ENCODE measurements around the gene CENPP.
"Not testable (repeated sequence)": the region's sequence is repeated elsewhere in the genome, so short reads cannot be mapped to it uniquely, and the experiment has no call there.

CENPP gene

DNA sequence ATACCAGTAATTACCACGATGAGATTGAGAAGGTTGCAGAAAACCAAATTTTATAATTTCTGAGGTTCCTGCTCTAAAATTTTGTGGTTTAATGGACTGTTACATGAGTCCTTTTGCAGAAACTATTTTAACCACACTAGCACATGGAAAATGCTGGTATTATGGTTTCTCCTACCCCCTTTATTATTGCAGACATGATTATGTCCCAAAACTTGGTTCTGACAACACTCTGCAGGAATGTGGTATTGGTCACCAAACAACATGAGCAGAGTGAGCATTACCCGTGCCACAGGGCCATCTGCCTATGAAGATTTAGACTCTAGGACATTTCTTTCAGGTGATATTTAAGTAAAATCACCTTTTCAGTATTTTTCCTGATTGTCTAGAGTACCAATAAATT is 212.8 kb downstream of the CENPP start:
- peak; percentile 80 for DNase-seq (ENCODE audit: low spot score)

DNA sequence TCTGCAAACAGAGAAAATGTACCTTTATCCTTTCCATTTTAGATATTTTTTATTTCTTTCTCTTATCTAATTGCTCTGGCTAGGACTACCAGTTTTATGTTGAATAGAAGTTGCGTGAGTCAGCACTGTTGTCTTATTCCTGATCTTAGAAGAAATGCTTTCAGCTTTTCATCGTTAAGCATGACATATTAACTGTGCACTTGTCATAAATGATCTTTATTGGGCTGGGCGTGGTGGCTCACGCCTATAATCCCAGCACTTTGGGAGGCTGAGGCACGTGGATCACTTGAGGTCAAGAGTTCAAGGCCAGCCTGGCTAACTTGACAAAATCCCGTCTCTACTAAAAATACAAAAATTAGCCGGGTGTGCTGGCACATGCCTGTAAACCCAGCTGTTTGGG is 218.2 kb downstream of the CENPP start:
- DNase-seq (ENCODE audit: low spot score), result no peak

DNA sequence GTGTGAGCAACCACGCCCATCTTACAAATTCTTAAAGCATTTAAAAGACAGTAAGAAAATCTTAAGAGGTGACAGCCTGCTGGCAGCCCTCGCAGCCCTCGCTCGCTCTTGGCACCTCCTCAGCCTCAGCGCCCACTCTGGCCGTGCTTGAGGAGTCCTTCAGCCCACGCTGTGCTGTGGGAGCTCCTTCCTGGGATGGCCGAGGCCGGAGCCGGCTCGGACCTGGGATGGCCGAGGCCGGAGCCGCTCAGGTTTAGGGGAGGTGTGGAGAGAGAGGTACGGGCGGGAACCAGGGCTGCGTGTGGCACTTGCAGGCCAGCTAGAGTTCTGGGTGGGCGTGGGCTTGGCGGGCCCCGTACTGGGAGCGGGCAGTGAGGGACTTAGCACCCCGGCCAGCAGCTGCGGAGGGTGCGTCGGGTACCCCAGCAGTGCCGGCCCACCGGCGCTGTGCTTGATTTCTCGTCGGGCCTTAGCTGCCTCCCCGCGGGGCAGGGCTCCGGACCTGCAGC is 219.3 kb downstream of the CENPP start:
- DNase-seq (ENCODE audit: low spot score), result no peak

DNA sequence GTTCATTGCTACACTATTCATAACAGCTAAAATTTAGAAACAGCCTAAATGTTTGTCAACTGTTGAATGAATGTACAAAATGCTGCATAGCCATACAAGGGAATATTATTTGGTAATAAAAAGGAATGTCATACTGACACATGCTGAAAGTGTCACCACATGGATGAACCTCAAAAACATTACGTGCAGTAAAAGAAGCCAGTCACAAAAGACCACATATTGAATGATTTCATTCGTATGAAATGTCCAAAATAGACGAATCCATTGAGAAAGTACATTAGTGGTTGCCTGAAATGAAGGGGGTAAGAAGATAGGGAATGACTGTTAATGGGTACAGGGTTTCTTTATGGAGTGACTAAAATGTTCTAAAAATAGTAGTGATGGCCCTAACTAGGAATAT is 221.6 kb downstream of the CENPP start:
- no peak for DNase-seq (ENCODE audit: low spot score)

DNA sequence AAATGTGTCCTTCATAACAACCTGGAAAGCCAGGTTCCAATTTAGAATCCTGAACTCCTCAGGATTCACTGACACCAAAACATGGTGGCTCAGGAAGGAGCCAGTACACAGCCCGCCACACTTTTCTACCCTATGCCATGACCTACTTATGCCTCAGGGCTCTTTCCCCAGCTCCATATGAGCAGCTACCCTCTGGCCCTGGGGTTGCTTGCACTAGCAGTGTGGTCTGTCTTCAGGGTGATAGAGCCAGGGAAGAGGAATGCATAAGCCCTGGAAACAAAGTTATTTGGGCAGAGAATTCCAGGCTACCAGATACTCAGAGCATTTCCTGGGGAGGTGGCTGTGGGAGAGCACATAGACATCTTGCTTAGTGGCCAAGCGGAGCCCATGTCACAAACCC is 225.0 kb downstream of the CENPP start:
- DNase-seq (ENCODE audit: low spot score), result no peak

DNA sequence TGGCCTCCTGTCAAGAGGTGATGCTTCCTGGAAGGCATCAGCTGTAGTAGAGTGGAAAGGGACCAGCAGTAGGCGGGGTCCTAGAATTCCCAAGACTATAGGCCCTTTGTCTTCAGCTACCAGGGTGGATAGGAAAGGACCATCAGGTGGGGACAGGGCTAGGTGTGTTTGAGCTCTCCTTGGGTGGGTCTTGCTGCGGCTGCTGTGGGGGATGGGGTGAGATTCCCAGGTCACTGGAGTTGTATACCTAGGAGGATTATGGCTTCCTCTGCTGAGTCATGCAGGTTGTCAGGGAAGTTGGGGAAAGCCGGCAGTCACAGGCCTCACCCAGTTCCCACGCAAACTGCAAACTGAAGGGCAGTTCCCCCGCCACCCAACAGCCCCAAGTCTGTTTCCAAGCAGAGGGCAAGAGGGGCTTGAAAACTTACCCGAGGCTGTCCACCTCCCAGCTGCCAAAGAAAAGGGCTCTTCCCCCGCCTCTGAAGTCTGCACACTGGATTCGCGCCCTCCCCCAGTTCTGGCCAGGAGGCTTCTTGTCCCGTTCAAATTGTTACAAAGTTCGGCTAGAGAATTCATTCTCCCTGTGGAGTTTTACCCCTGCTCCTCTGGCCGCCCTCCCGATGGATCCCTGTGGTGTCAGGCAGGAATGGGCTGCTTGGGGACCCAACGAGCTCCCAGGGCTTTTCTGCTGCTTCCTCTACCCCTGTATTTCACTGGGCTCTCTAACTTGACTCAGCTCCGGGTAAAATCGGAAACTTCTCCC is 233.0 kb downstream of the CENPP start:
- DNase-seq (ENCODE audit: low spot score), result no peak

DNA sequence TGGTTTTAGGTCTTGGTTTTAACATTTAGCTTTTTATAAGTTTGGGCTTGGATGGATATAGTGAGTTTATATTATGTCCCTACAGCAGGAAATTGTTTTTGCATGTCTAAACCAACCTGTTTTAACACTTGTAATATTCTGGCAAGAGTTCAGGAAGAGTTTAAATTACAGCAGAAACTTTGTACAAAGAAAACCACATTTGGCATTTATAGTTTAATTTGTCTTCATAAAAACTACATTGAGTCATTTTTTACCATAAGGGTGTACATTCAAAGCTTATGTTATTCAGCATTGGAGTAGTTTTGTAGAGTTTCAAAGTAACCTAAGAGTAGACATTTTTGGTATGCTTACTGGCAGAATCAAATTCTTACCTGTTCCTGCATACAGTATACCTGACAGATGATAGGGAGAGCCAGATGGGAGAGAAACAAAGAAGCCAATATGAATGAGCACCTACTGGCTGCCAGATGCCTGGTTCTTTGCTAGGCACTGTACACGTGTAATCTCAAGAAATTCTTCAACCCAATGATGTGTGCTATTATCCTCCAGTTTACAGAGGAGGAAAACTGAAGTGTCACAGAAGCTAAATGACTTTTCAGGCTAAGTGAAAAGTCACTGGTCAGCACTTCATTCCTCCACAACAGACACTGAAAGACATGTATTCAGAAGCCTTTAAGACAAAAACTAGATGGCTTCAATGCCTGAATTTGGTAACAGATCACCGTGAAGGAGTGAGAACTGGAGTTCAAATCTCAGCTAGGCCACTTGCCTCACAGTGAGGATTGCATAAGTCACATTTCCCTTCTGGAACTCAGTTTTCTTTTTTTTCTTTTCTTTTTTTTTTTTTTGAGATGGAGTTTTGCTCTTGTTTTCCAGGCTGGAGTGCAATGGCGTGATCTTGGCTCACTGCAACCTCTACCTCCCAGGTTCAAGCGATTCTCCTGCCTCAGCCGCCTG is 235.9 kb downstream of the CENPP start:
- peak; percentile 30 for DNase-seq (ENCODE audit: low spot score)

DNA sequence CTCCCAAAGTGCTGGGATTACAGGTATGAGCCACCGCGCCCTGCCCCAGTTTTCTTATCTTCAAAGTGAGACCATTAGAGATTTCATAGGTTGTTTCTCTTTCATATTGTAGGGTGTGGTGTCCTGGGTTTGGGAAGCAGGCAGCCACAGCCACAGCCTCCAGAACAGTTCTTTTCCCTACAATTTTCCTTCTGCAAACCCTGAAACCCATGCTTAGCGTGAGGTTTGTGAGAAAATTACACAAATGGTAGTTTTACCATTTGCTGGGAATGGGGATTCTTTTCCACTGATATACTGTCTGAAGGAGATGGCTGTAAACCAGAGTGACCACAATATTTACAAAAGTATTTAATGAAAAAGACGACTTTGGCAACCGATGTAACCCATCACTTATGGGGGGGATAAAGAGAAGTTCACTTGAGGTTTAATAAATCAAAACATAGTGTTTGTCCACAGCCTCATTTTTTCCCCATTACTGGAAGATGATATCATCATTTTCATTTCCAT is 236.8 kb downstream of the CENPP start:
- DNase-seq (ENCODE audit: low spot score), result peak; percentile 68

DNA sequence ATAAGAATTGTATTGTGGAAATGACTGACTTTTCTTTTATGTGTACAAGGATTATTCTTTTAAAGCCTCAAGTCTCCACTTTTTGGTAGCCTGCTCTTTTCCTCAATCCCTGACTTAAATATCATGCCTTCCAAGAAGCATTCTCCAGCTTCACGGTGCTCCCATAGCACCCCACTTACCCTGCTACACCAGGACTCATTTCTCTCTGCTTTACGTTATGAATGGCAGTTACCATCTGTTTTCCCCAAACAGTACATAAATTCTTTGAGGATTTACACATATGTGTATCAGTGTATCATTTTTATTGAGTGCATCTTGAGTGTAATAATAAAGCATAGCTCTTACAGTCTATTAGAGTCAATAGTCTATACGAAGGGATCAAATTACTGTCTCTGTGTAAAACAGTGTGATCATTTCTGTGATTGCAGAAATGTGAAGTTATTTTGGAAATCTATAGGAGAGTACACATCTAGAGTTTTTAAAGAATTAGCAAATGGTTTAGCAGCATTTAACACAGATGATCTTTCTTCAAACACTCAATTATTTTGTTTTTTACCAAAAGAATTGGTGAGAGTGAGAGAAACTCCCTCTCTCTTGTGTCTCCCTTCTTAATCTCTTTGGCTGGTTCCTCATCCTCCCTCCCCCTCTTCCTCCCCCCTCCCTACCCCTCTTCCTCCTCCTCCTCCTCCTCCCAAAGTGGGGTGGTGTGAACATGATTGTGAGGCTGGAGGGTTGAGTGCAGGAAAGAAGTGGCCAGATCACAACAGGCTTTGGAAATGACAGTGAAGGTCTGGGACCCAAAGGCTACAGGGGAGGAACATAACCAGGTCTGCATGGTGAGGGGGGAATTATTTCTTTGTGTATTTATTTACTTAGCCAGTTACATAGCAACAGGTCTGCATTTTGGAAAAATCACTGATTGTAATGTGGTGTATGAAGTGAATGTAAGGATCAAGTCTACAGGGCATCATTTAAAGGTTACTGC is 237.7 kb downstream of the CENPP start:
- DNase-seq (ENCODE audit: low spot score), result no peak

DNA sequence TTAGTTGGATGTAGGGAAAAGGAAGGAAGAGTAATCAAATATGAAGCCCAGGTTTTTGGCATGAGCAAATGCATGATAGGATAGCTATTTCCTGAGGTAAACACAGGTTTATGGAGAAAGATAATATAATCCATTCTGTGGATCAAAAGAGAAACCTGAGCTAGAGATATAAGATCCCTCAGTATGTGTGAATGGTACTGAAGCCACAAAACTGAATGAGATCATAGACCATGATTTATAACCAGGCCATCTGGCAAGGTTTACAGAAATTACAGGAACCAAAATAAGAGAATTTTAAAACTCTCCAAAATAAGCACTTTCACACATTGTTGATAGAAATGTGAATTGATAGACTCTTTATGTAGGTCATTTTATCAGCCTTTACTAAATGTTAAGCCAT is 238.8 kb downstream of the CENPP start:
- DNase-seq (ENCODE audit: low spot score), result peak; percentile 48

DNA sequence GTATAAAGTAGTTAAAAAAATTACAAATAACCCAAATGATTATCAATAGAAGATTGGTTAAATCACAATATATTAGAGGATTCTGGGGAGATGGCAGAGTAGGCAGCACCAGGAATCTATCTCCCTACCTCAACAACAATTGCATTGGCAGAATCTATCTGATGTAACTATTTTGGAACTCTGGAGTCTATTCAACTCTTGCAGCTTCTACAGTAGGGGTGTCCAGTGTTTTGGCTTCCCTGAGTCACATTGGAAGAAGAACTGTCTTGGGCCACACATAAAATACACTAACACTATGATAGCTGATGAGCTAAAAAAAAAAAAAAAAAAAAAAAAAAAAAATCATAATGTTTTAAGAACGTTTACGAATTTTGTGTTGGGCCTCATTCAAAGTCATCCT is 239.2 kb downstream of the CENPP start:
- peak; percentile 51 for DNase-seq (ENCODE audit: low spot score)

DNA sequence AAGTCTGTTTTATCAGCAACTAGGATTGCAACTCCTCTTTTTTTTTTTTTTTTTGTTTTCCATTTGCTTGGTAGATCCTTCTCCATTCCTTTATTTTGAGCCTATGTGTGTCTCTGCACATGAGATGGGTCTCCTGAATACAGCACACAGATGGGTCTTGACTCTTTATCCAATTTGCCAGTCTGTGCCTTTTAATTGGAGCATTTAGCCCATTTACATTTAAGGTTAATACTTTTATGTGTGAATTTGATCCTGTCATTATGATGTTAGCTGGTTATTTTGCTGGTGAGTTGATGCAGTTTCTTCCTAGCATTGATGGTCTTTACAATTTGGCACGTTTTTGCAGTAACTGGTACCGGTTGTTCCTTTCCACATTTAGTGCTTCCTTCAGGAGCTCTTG is 246.1 kb downstream of the CENPP start:
- not testable (repeated sequence) for DNase-seq (ENCODE audit: low spot score)

DNA sequence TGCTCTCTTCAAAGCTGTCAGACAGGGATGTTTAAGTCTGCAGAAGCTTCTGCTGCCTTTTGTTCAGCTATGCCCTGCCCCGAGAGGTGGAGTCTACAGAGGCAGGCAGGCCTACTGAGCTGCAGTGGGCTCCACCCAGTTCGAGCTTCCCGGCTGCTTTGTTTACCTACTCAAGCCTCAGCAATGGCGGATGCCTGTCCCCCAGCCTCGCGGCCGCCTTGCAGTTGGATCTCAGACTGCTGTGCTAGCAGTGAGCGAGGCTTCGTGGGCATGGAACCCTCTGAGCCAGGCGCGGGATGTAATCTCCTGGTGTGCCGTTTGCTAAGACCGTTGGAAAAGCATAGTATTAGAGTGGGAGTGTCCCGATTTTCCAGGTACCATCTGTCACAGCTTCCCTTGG is 247.9 kb downstream of the CENPP start:
- DNase-seq (ENCODE audit: low spot score), result not testable (repeated sequence)

DNA sequence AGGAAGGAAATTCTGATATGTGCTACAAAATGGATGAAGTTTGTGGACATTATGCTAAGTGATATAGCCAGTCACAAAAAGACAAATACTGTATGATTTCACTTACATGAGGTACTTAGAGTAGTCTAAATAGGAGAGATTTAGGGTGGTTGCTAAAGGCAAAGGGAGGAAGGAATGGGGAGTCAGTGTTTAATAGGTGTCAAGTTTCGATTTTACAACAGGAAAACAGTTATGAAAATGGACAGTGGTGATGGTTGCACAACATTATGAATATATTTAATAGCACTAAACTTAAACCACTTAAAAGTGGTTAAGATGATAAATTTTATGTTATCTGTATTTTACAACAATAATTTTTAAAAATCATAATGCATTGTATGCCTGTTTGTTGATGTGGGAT is 250.4 kb downstream of the CENPP start:
- DNase-seq (ENCODE audit: low spot score), result no peak

DNA sequence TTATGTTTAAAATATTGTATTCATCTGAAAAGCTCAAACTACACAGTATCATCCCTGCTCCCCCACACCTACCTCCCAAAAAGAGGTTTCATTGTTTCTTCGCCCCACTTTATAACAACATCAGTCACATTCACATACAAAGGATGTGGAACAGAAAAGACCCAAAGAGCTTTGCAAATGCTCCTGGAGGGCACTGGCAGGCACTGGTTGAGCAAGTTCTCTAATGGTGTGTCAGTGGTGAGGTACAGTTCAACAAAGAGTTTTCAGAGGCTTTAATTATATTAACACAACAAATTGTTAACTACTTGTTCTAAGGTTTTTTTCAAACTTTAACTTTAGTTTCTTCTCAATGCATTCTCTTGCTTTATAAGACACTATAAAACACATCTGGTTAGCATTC is 264.2 kb downstream of the CENPP start:
- no peak for DNase-seq (ENCODE audit: low spot score)

DNA sequence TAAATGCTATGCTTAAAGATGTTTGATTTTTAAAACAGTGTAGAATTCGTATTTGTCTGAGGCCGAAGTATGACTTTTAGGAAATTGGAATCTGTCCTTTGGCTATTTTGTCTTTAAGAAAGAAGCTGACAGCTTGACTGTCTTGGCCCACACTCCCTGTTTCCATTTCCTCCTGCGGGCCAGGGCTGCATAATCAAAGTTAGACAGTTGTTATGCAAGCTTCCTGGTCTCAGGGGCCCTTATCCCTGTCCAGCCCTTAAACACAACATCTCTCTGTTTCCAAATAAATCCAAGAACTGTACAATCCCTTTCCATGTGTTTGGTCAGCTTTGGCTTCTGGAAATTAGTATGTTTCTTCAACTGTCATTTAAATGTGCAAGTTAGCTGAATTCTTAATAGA is 264.6 kb downstream of the CENPP start:
- peak; percentile 82 for DNase-seq (ENCODE audit: low spot score)

DNA sequence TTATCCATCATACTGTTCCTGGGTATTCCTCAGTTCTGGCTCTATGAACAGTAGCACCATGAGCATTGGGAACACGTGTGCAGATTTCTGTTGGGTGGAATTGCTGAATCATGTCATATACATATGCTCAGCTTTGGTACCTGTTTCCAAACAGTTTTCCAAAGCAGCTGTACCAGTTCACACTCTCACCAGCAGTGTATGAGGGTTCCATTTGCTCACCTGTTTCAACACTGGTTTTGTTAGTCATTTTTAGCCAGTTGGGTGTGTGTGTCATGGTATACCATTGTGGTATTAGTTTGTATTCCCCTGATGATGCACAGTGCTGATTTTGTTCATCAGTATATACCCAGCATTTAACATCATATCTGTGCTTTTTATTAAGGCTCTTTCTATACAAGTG is 266.8 kb downstream of the CENPP start:
- DNase-seq (ENCODE audit: low spot score), result no peak

DNA sequence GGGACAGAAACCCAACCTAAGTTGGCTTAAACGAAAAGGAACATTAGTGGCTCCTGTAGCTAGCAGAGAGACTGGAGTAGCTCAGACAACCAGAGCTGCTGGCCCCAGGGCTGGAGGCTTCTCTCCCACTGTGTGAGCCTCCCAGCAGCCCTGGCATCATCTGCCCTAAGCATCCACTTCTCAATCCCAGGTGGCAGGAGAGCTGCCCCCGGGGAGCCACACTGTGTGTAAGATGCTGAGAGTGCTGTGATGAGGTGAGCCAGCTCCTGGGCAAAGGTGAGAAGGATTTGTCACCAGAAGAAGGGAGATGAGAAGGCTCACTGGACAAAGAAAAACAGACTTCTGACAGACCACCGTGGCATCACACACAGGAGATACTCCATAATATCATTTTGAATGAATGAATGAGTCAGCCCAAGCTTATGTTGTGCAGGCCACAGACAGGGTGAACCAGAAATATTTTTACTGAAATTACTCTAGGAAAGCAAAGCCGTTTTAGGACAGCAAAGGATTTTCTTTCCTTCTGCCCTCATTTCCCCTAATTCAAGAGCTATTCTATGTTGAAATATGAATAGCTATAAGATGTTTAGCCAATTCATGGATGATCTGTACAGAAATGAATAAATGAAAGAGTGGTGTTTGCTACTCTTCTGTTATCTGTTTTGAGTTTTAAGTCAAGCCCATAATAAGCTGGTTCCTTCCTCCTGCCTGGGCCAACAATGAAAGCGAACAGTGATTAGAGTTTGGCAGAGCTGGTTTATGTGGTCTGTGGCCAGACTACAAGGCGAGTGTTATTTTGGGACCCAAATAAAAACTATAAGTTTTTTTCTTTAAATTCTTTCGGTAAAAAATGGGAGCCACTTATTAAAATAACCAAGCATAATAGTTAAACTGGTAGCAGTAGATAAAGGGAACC is 267.5 kb downstream of the CENPP start:
- DNase-seq (ENCODE audit: low spot score), result no peak

DNA sequence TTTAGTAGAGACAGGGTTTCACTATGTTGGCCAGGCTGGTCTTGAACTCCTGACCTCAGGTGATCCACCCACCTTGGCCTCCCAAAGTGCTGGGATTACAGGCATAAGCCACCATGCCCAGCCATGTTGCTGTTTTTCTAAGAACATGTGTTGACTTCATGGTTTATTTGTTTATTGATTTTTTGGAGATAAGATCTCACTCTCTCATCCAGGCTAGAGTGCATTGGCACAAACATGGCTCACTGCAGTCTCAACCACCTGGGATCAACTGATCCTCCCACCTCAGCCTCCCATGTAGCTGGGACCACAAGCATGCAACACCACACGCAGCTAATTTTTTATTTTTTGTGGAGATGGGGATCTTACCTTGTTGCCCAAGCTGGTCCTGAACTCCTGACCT is 269.3 kb downstream of the CENPP start:
- DNase-seq (ENCODE audit: low spot score), result not testable (repeated sequence)

DNA sequence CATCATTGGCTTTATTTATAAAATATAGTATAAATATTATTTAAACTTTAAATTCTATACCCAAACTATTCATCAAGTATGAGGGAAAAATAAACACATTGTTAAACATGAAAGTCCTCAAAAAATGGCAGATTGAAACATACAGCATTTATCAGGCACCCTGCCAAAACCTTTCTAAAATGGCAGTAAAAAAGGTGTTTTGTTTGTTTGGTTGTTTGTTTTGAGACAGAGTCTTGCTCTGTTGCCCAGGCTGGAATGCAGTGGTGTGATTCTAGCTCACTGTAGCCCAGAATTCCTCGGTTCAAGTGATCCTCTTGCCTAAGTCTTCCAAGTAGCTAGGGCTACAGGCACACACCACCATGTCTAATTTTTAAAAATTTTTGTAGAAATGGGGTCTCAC is 270.2 kb downstream of the CENPP start:
- no peak for DNase-seq (ENCODE audit: low spot score)

DNA sequence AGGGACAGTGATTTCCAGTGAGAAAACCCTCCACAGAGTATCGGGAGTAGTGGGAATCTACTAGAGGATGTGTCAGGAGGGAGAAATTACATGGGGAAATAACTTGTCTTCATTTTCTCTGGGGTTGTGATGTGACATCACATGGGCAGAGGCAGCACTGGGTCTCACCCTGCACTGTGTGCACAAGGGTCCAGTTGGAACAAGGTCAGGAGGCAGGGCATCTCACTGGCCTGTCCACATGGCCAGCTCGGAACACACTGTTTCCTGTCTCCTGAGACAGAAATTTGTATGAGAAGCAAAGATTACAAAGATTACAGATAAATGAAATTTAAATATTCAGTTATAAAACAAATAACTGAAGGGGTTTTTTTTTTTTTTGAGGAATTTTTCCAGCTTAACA is 272.6 kb downstream of the CENPP start:
- no peak for DNase-seq (ENCODE audit: low spot score)

Measured in GM03348 (cell line).